Mucosa of stomach (tissue), 1 donor: ENCODE measurements around the gene PHLDA1.

Experiments used
- H3K27me3 ChIP-seq: one replicate; pipeline ENCODE4 v1.7.0; 2013; ENCODE audit warnings: mild to moderate bottlenecking, low read length; ENCODE audit not compliant: control insufficient read depth, insufficient read depth
- H3K36me3 ChIP-seq: one replicate; pipeline ENCODE4 v1.7.0; 2013; ENCODE audit warnings: low read length; ENCODE audit not compliant: control insufficient read depth, insufficient read depth
- H3K4me1 ChIP-seq: one replicate; pipeline ENCODE4 v1.7.0; 2013; ENCODE audit warnings: mild to moderate bottlenecking, low read length; ENCODE audit not compliant: control insufficient read depth, insufficient read depth
- H3K4me3 ChIP-seq: one replicate; pipeline ENCODE4 v1.7.0; 2013; ENCODE audit warnings: low read length
- H3K9ac ChIP-seq: one replicate; pipeline ENCODE4 v1.7.0; 2013; ENCODE audit warnings: mild to moderate bottlenecking, low read length, moderate library complexity
- H3K9me3 ChIP-seq: one replicate; pipeline ENCODE4 v1.7.0; 2013; ENCODE audit warnings: mild to moderate bottlenecking, low read length, moderate library complexity; ENCODE audit not compliant: control insufficient read depth
- donor health status: Pancreatic carcinoma.

PHLDA1 gene

GRCh38 chr12:76023069-76023690 is 8.4 kb downstream of the PHLDA1 start:
- Histone ChIP-seq H3K4me1 (peaks cover 18% of the 10 kb centered on the region), H3K27me3 (no peaks in the 10 kb centered on the region), H3K4me3 (no peak overlapping the region), H3K9ac (no peak overlapping the region), H3K36me3 (no peaks in the 10 kb centered on the region), H3K9me3 (no peaks in the 10 kb centered on the region)

- H3K4me3 ChIP-seq: no peak overlapping the region
- H3K36me3 ChIP-seq: no peaks in the 10 kb centered on the region
- no peaks in the 10 kb centered on the region for H3K9me3 ChIP-seq
Observed at GRCh38 chr12:76022506-76022905, 9.1 kb downstream of the PHLDA1 start.

DNA sequence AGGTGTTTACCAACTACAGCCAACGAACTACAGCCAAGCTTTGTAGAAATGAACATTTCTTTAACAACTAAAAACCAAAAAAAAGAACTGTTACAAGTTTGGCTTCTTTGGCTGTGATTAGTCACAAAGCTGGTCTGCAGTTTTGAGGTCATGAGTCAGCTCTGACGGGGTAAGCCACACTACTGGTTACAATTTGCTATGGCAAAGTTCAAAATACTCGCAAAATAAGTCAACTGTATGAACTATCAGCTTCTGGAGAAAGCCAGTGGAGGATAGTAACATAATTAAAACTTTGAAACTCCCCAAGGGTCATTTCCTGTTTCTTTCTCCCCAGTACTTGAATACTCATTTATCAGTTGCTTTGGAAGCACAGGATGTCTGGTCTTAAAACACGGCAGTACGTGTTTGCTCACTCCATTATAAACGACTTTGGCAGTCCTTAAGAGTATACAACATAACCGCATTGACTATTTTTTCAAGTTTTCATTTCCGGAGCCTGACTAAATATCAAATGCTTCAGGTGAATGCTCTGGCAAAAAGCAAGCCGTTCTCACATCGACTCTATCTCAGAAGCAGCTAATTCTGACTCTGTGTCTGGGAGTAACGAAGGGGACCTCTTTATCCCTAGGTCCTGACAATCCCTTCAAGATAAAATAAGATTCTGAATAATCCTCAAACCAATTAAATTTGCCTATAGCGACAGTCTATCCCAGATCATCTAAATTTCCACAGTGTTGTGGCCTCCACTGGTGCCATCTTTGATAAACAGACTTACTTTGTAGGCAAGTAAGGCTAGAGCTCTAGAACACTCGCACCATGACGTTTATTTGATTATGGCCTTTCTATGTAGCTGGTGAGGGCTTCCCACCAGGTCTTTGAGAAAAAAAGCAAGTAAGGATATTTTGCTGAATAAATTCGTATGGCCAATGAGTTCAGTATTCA is 10.6 kb downstream of the PHLDA1 start:
- Histone ChIP-seq H3K27me3 (no peaks in the 10 kb centered on the region), H3K9ac (peak overlapping the region; percentile 23), H3K4me3 (no peak overlapping the region), H3K9me3 (no peaks in the 10 kb centered on the region), H3K36me3 (no peaks in the 10 kb centered on the region), H3K4me1 (peaks cover 18% of the 10 kb centered on the region)

More at GRCh38 chr12:76022506-76022905, 9.1 kb downstream of the PHLDA1 start:
- Histone ChIP-seq H3K9ac (no peak overlapping the region), H3K4me1 (peaks cover 18% of the 10 kb centered on the region), H3K27me3 (no peaks in the 10 kb centered on the region)

- Histone ChIP-seq H3K9me3 (no peaks in the 10 kb centered on the region), H3K36me3 (no peaks in the 10 kb centered on the region), H3K27me3 (no peaks in the 10 kb centered on the region), H3K4me3 (no peak overlapping the region), H3K9ac (no peak overlapping the region), H3K4me1 (peaks cover 18% of the 10 kb centered on the region)
Observed at GRCh38 chr12:76020281-76020680, 11.3 kb downstream of the PHLDA1 start.

DNA sequence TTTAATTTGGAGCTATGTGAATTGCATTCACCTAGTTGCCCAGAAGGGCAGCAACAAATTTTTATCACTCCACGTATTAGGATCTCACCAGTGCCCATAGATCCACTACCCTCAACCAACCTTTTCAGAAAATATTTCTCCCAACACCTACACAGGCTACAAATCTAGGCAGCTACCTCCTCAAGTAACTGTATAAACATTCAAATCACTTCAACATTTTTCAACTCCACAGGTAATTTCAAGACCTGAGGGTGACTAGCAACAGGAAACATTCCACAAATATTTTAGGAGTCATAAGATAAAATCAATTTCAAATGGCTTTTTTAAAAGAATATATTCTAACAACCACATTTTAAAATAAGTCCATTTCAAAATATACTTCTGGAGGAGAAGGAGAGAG is 12.9 kb downstream of the PHLDA1 start:
- no peaks in the 10 kb centered on the region for H3K9me3 ChIP-seq
- H3K9ac ChIP-seq: no peak overlapping the region
- H3K27me3 ChIP-seq: peaks cover 5% of the 10 kb centered on the region
- H3K4me3 ChIP-seq: no peak overlapping the region
- H3K4me1 ChIP-seq: peaks cover 18% of the 10 kb centered on the region
- H3K36me3 ChIP-seq: no peaks in the 10 kb centered on the region

DNA sequence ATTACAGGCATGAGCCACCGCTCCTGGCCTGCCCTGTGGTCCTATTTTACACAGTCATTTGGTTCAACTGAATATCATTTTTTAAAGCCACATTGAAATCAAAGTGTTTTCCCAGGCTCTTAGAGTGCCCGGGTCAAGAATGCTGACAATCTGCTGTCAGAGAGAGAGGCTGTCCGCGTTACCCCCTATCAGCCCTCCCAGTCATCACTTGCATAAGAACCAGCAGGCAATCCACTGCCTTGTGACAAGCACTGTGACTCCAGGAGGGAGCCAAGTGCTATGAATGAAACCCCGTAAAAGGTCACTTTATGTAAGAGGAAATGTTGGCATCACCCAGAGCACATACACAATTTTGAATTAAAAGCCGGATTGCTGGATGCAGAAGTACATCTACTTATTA is 13.5 kb downstream of the PHLDA1 start:
- H3K36me3 ChIP-seq: no peaks in the 10 kb centered on the region
- H3K4me3 ChIP-seq: no peak overlapping the region
- H3K27me3 ChIP-seq: peaks cover 5% of the 10 kb centered on the region
- H3K4me1 ChIP-seq: peaks cover 18% of the 10 kb centered on the region
- no peak overlapping the region for H3K9ac ChIP-seq
- no peaks in the 10 kb centered on the region for H3K9me3 ChIP-seq

DNA sequence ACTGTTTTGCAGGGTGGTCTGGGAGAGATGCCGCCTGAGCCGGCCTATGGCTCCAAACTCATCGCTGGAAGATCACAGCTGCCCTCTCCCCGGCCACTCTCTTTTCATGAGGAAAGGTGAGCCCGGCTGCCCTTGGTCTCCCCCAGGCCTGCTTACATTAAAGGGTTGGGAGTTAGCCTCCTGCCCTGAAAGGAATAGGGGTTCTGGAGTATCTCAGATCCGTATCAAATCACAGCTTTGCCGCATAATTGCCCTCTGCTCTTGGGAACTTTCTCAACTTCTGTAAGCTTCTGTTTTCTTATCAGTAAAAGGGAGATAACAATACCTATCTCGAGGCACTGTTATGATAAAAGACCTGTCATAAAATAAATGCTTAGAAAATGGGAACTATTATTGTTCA is 17.6 kb downstream of the PHLDA1 start:
- H3K4me3 ChIP-seq: no peak overlapping the region
- H3K4me1 ChIP-seq: peaks cover 5% of the 10 kb centered on the region
- peaks cover 8% of the 10 kb centered on the region for H3K27me3 ChIP-seq
- H3K9me3 ChIP-seq: no peaks in the 10 kb centered on the region
- no peak overlapping the region for H3K9ac ChIP-seq
- no peaks in the 10 kb centered on the region for H3K36me3 ChIP-seq

DNA sequence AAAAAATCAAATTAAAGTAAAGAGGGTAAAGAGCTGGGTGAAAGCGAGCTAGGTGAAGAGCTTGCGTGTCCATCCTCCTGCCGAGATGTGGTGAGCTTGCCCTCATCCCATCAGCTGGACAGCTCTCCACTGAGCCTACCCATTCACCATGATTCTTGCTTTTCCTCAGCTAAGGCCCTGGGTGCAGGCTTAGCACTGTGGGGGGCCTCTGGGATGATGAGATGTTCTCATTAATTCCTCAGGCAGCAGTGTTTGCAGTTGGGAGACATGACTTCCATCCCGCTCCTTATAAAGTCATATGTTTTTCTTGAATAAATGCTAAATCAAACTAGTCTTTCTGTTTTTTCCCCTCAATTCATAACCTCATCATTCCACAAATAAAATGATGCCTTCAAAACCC is 18.0 kb downstream of the PHLDA1 start:
- no peaks in the 10 kb centered on the region for H3K36me3 ChIP-seq
- peaks cover 5% of the 10 kb centered on the region for H3K4me1 ChIP-seq
- no peak overlapping the region for H3K9ac ChIP-seq
- no peak overlapping the region for H3K4me3 ChIP-seq
- no peaks in the 10 kb centered on the region for H3K9me3 ChIP-seq
- H3K27me3 ChIP-seq: peaks cover 8% of the 10 kb centered on the region

- Histone ChIP-seq H3K4me3 (no peak overlapping the region), H3K9ac (no peak overlapping the region), H3K4me1 (peaks cover 5% of the 10 kb centered on the region), H3K27me3 (peaks cover 8% of the 10 kb centered on the region), H3K9me3 (no peaks in the 10 kb centered on the region), H3K36me3 (no peaks in the 10 kb centered on the region)
Observed at GRCh38 chr12:76012644-76013043, 18.9 kb downstream of the PHLDA1 start.

- H3K4me1 ChIP-seq: peaks cover 5% of the 10 kb centered on the region
- H3K36me3 ChIP-seq: no peaks in the 10 kb centered on the region
- peaks cover 8% of the 10 kb centered on the region for H3K27me3 ChIP-seq
Observed at GRCh38 chr12:76010732-76011458, 20.7 kb downstream of the PHLDA1 start.

GRCh38 chr12:76008428-76008827 is 23.1 kb downstream of the PHLDA1 start:
- Histone ChIP-seq H3K36me3 (no peaks in the 10 kb centered on the region), H3K9ac (no peak overlapping the region), H3K9me3 (no peaks in the 10 kb centered on the region), H3K4me3 (no peak overlapping the region), H3K4me1 (peaks cover 5% of the 10 kb centered on the region), H3K27me3 (peaks cover 3% of the 10 kb centered on the region)

More at GRCh38 chr12:76010732-76011458, 20.7 kb downstream of the PHLDA1 start:
- Histone ChIP-seq H3K4me3 (no peak overlapping the region), H3K9ac (no peak overlapping the region), H3K9me3 (no peaks in the 10 kb centered on the region)

GRCh38 chr12:76007640-76008039 is 23.9 kb downstream of the PHLDA1 start:
- Histone ChIP-seq H3K9ac (no peak overlapping the region), H3K27me3 (peaks cover 3% of the 10 kb centered on the region), H3K4me1 (peaks cover 5% of the 10 kb centered on the region), H3K36me3 (no peaks in the 10 kb centered on the region), H3K9me3 (no peaks in the 10 kb centered on the region), H3K4me3 (no peak overlapping the region)
